ENCODE measurements around the gene HMG20B. TPM values are rescaled to one million over a fixed set of nuclear protein-coding genes. Genes with fewer than 3 reads are reported as not detected.

The HMG20B gene
- total RNA-seq, 1 donor from 2014 or later = 84.2 TPM

DNA sequence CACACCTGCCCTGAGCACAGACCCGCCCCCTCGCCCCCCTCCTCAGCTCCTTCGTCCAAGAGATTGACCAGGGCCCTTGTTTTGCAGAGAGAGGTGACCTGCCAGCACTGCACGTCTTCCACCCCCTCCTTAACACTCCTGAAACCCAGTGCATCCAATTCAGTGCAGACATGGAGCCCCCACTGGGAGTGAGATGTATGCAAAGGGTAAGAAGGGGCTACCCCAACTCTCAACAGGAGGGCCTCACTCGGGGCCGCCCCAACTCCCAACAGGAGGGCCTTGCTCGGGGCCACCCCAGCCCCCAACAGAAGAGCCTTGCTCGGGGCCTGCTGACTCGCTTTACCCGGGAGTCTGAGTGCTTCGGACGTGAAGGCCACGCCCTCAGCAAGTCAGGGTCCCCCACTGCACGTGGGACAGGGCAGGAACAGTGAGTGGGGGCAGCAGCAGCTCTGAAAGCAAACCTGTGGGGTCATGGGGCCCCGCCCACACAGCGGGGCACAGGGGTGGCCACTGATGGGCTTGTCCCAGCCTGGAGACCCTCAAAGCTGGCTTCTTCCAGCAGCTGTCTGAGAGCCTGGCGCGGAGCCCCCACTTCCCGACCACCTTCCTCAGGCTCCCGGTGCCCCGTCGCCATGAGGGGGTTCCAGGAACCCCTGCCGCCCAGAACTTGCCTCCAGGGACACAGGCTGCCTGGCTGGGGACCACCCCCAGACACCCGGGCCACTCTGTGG lies 48.2 kb downstream of the HMG20B start:
- DNase-seq (ENCODE audit: low read depth) = no peak

DNA sequence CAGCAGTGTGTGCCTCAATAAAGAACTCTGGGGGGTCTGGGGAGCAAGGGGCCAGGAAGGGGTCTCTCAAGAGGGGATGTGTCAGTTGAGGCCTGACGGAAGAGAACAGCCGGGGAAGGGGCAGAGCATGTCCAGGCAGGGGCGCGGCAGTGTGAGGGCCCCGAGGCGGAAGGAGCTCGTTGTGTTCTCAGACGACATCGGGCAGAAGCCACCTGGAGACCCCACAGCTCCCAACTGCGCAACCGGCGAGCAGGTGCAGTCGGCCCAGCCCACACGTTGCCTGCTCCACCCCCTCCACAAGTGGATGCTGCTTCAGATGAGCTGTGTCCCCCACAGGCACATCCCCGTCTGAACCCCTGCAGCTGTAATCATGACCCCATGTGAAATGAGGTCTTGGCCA lies 48.9 kb downstream of the HMG20B start:
- DNase-seq (ENCODE audit: low read depth) = no peak

DNA sequence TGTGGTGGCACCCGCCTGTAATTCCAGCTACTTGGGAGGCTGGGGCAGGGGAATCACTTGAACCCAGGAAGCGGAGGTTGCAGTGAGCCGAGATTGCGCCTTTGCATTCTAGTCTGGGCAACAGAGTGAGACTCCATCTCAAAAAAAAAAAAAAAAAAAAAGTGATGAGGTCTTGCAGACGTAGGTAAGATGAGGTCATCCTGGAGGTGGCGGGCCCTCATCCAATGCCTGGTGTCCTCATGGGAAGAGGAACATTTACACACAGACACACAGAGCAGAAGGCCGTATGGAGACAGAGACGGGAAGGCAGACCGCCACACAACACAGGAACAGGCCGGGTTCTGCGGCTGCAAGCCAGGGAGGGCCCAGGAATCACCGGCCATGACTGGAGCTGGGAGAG lies 49.5 kb downstream of the HMG20B start:
- no peak for DNase-seq (ENCODE audit: low read depth)

DNA sequence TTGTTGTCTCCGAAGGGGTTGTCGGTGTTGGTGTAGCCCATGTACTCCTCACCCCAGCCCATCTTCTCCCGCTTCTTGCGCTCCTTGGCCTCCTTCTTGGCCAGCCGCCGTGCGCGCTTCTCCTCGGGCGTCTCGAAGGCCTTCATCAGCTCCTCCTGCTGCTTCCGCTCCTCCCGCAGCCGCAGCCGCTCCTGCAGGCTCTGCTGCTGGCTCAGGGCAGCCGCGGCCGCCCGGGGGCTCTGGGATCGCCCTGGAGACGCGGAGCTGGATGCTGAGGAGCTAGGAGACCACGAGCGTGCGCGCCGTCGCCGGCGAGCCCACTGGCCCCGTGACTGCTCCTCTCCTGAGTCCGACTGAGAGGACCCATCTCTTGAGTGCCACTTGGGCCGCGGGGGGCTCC lies 51.0 kb downstream of the HMG20B start:
- DNase-seq (ENCODE audit: low read depth) = no peak

DNA sequence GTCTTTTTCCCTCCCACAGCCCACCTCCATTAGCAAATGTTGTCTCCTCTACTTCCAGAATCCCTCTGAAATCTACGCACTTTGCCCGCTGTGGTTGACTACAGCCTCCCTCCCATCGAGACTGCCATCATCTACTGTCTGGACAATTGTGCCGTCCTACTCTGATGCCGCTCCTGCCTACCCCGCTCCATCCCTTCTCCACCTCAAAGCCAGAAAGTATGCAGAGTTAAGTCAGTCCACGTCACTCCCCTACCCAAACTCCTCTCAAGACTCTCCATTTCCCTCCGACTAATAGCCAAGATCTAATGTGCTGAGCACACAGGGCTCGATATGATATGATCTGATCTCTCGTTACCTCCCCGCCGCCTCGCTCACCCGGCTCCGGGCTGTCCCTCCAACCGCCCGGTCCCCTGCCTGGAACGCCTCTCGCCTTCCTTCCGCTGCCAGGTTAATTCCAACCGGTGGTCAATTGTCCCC lies 53.3 kb downstream of the HMG20B start:
- DNase-seq (ENCODE audit: low read depth) = no peak

DNA sequence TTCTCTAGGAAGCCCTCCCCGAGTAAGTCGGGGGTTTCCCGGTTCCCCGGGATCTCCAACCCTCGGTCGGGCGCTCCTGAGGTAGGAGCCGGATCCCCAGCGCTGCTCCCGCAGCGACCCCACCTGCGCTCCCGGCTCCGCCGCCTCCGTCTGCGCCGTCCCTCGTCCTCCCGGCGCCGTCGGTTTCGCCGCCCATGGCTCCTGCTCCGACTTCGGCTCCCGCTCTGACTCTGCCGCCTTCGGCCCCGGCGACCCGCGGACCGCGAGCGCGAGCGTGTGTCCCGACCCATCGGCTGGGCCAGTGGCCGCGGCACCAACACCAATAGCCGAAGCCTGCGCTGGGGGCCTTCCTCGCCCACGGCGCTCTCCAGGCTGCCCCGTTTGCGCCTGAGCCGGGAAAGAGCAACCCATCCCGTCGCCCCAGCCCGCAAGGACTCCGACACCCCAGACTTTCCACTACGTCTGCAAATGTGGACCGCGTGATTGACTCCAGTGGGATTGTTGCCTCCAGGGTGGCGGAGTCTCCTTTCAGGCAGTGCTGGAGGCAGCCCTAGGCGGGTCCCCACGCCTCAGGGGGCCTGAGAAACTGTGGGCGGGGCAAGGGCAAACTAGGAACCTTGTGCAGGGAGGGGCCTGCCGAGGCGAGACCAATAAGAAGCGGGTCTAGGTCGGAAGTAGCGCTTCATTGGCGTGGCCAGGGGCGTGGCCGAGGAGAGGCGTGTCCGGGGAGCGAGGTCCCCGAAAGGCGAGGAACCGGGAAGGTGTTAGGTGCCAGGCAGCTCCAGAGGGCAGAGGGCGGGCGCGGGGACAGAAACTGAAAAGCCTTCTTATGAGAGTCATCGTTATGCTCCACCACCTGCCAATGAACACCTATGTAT lies 54.0 kb downstream of the HMG20B start, which contains the start of gene CACTIN:
Gene CACTIN (minus strand): TSS at position 318 of the 878 bp plus-strand sequence. CDS start 28 bp downstream, at position 290.
- DNase-seq (ENCODE audit: low read depth) = peak; percentile 93

DNA sequence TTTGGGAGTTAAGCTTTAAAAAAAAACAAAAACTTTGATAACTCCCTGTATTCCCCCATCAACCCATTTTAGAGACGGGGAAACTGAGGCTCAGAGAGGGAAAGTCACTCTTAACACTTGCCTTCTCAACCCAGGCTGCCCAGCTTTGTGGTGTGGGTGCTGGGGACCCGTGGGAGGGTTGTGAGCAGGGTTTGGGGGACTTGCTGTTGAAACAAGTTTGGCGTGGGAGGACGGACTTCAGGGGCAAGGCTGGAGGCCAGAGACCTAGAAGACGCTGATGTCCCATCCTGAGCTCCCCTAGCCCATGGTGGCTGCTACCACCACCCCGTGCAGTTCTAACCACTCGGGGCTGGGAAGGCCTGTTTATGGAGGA lies 54.6 kb downstream of the HMG20B start:
- no peak for DNase-seq (ENCODE audit: low read depth)

Other genes with a start within 250 kb of the HMG20B start
- 17.2 and 107 TPM in 2 replicates for gene NFIC, start 206.4 kb upstream of the HMG20B start, total RNA-seq
- 0.35 and 0.50 TPM in 2 replicates for gene SMIM24, start 92.4 kb upstream of the HMG20B start, total RNA-seq
- gene SMIM44, start 89.5 kb upstream of the HMG20B start, total RNA-seq = 2.1 TPM in 1 of 2 replicates, not detected in the other
- gene DOHH, start 72.3 kb upstream of the HMG20B start, total RNA-seq = 13.5 and 21.6 TPM in 2 replicates
- 45.1 and 60.3 TPM in 2 replicates for gene FZR1, start 66.6 kb upstream of the HMG20B start, total RNA-seq
- not detected in 2 replicates for gene TEKTIP1, start 33.8 kb upstream of the HMG20B start, total RNA-seq
- gene MFSD12, start 15.4 kb upstream of the HMG20B start, total RNA-seq = 156 and 227 TPM in 2 replicates
- not detected in 2 replicates for gene GIPC3, start 12.5 kb downstream of the HMG20B start, total RNA-seq
- gene TBXA2R, start 33.9 kb downstream of the HMG20B start, total RNA-seq = 0.50 TPM in 1 of 2 replicates, not detected in the other
- gene CACTIN, start 53.8 kb downstream of the HMG20B start, total RNA-seq = 19.1 and 32.4 TPM in 2 replicates
- gene PIP5K1C, start 127.5 kb downstream of the HMG20B start, total RNA-seq = 8.0 and 38.4 TPM in 2 replicates
- gene TJP3, start 135.4 kb downstream of the HMG20B start, total RNA-seq = 1.1 and 11.5 TPM in 2 replicates
- 24.7 and 26.6 TPM in 2 replicates for gene APBA3, start 188.7 kb downstream of the HMG20B start, total RNA-seq
- 14.9 and 82.8 TPM in 2 replicates for gene MRPL54, start 189.7 kb downstream of the HMG20B start, total RNA-seq
- gene RAX2, start 199.3 kb downstream of the HMG20B start, total RNA-seq = not detected in 2 replicates
- gene MATK, start 213.4 kb downstream of the HMG20B start, total RNA-seq = 0.35 and 0.69 TPM in 2 replicates

Measured in renal cortical epithelial cell (primary cell).